NCI-H187 treated with DMSO at 0.1 percent for 48 hours (cell line): ENCODE data around the gene ZNF750.

Source experiments
- DNase-seq: peaks from one replicate; lab custom pipeline; 2025; lab: John Stamatoyannopoulos, UW

ZNF750 gene

GRCh38 chr17:82835122-82835521, 4.7 kb downstream of the ZNF750 start:
- no peak for DNase-seq

- no peak for DNase-seq
Measured at GRCh38 chr17:82832881-82833475, 6.8 kb downstream of the ZNF750 start.

- DNase-seq: no peak
Measured at GRCh38 chr17:82832411-82832810, 7.4 kb downstream of the ZNF750 start.

- DNase-seq: no peak
Measured at GRCh38 chr17:82831818-82832200, 8.0 kb downstream of the ZNF750 start.

GRCh38 chr17:82831041-82831817, 8.6 kb downstream of the ZNF750 start:
- DNase-seq: no peak

- no peak for DNase-seq
Measured at GRCh38 chr17:82830249-82830661, 9.6 kb downstream of the ZNF750 start.

GRCh38 chr17:82828875-82829487, 10.8 kb downstream of the ZNF750 start:
- DNase-seq: no peak

- no peak for DNase-seq
Measured at GRCh38 chr17:82826956-82827355, 12.9 kb downstream of the ZNF750 start.

- DNase-seq: no peak
Measured at GRCh38 chr17:82826211-82826610, 13.6 kb downstream of the ZNF750 start.

GRCh38 chr17:82825540-82826124, 14.2 kb downstream of the ZNF750 start:
- DNase-seq: no peak

- DNase-seq: no peak
Measured at GRCh38 chr17:82823004-82823403, 16.8 kb downstream of the ZNF750 start.

GRCh38 chr17:82822281-82822680, 17.5 kb downstream of the ZNF750 start:
- no peak for DNase-seq

- no peak for DNase-seq
Measured at GRCh38 chr17:82821554-82821953, 18.3 kb downstream of the ZNF750 start.

- no peak for DNase-seq
Measured at GRCh38 chr17:82820278-82821251, 19.3 kb downstream of the ZNF750 start.

GRCh38 chr17:82817947-82818346, 21.9 kb downstream of the ZNF750 start:
- no peak for DNase-seq

- DNase-seq: no peak
Measured at GRCh38 chr17:82816358-82816757, 23.5 kb downstream of the ZNF750 start.

- DNase-seq: no peak
Measured at GRCh38 chr17:82815790-82816305, 24.0 kb downstream of the ZNF750 start.

- DNase-seq: no peak
Measured at GRCh38 chr17:82815354-82815753, 24.5 kb downstream of the ZNF750 start.

- no peak for DNase-seq
Measured at GRCh38 chr17:82814834-82815233, 25.0 kb downstream of the ZNF750 start.

GRCh38 chr17:82813299-82814051, 26.3 kb downstream of the ZNF750 start:
- no peak for DNase-seq

- no peak for DNase-seq
Measured at GRCh38 chr17:82812601-82813000, 27.2 kb downstream of the ZNF750 start.
